AG04449 (cell line): ENCODE results near the gene FCN1.

Experiments
- CTCF ChIA-PET: fragments of 350-600 bp; formaldehyde crosslinking; extraction: SDS; loops from one replicate; lab custom pipeline; 2021; ENCODE audit warnings: antibody characterized with exemption; lab: Yijun Ruan, JAX
- POLR2A ChIA-PET: fragments of 400-600, 350-600 bp; formaldehyde crosslinking; extraction: SDS; loops from one replicate; lab custom pipeline; 2020; ENCODE audit warnings: antibody characterized with exemption, inconsistent platforms; lab: Yijun Ruan, JAX
- DNase-seq: peaks from one replicate; pipeline ENCODE4 v3.0.0-alpha.2; 2010; ENCODE audit warnings: low read depth, low spot score
- H3K4me3 ChIP-seq: 2 replicates; pipeline ENCODE4 v1.5.1; 2011; ENCODE audit warnings: low read depth, mild to moderate bottlenecking, control low read depth, low read length
- TF ChIP-seq, protein P1 (sequence below): IDR thresholded peaks from one replicate; pipeline ENCODE4 v1.5.1; 2011; ENCODE audit warnings: mild to moderate bottlenecking, moderate library complexity, low read length, control low read depth, inconsistent platforms; ENCODE audit not compliant: insufficient read depth; ENCODE audit errors: missing control alignments

Gene FCN1

GRCh38 chr9:134917431-134918373 is at the start of gene FCN1:
FCN1 (minus strand) TSS chr9:134917912; CDS start chr9:134917871, 41 bp downstream.
- ChIA-PET POLR2A (no interaction called here), CTCF (no interaction called here)
- no peak for DNase-seq
- H3K4me3 ChIP-seq: no peak within 1 kb of the TSS
- TF ChIP-seq, protein P1, sequence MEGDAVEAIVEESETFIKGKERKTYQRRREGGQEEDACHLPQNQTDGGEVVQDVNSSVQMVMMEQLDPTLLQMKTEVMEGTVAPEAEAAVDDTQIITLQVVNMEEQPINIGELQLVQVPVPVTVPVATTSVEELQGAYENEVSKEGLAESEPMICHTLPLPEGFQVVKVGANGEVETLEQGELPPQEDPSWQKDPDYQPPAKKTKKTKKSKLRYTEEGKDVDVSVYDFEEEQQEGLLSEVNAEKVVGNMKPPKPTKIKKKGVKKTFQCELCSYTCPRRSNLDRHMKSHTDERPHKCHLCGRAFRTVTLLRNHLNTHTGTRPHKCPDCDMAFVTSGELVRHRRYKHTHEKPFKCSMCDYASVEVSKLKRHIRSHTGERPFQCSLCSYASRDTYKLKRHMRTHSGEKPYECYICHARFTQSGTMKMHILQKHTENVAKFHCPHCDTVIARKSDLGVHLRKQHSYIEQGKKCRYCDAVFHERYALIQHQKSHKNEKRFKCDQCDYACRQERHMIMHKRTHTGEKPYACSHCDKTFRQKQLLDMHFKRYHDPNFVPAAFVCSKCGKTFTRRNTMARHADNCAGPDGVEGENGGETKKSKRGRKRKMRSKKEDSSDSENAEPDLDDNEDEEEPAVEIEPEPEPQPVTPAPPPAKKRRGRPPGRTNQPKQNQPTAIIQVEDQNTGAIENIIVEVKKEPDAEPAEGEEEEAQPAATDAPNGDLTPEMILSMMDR: no peak

DNA sequence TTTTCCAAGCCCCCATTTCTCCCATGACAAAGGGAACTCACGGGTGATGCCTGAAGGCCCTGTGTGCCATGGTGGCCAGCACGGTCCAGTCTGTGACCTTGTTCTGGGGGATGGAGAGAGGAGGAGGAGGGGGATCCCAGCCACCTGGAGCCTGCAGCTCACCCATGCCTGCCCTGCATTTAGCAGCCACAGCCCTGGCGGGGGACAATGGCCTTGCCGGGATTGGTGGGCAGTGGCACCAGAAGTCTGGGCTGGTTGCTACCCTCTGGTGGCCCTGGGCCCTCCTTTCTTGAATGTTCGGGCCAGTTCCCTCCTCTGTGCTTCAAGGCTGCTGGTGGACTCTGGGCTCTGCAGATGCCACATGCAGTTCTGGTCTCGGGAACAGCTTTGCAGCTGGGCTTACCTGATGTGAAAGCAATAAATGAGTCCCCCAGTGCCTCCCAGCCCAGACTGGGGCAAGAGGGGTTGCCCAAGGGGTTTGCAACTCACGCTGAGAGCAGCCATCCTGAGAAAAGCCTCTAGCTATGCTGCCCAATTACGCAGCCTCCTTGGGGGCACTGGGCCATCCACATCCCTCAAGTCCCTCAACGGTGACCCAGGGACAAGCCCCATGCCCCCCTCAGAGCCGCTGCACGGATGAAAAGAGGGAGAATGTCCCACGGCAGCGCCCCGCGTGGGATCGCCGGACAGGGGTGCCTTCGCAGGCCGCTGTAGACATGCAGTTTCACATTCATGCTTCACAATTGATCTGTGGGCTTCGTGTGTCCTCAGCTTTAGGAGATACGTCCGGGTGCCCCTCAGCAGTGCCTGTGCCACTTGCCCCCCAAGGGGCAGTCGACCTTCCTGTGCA is 49.2 kb upstream of the FCN1 start:
- ChIA-PET CTCF (no interaction called here), POLR2A (no interaction called here)
- TF ChIP-seq, protein P1: no peak
- DNase-seq: no peak
- no peak overlapping the region for H3K4me3 ChIP-seq

GRCh38 chr9:134966270-134966669 is 48.6 kb upstream of the FCN1 start:
- ChIA-PET CTCF (no interaction called here), POLR2A (no interaction called here)
- no peak overlapping the region for H3K4me3 ChIP-seq
- no peak for DNase-seq
- TF ChIP-seq, protein P1: no peak

- no peak overlapping the region for H3K4me3 ChIP-seq
- TF ChIP-seq, protein P1: no peak
- ChIA-PET CTCF (no interaction called here), POLR2A (no interaction called here)
- DNase-seq: no peak
Observed at GRCh38 chr9:134965851-134966250, 48.1 kb upstream of the FCN1 start.

GRCh38 chr9:134965411-134965810 is 47.7 kb upstream of the FCN1 start:
- no peak overlapping the region for H3K4me3 ChIP-seq
- POLR2A ChIA-PET: no interaction called here
- CTCF ChIA-PET: no interaction called here
- no peak for DNase-seq
- TF ChIP-seq, protein P1: no peak
